Nucleus accumbens (tissue), 56 donors: Measurements from ENCODE around the gene IGF1.
"Not testable (repeated sequence)": the region's sequence is repeated elsewhere in the genome, so short reads cannot be mapped to it uniquely, and the experiment has no call there.

ENCODE experiments used
- DNase-seq, 56 donors: peaks; one replicate each; lab custom pipeline; 2025; lab: John Stamatoyannopoulos, UW

Gene IGF1

DNA sequence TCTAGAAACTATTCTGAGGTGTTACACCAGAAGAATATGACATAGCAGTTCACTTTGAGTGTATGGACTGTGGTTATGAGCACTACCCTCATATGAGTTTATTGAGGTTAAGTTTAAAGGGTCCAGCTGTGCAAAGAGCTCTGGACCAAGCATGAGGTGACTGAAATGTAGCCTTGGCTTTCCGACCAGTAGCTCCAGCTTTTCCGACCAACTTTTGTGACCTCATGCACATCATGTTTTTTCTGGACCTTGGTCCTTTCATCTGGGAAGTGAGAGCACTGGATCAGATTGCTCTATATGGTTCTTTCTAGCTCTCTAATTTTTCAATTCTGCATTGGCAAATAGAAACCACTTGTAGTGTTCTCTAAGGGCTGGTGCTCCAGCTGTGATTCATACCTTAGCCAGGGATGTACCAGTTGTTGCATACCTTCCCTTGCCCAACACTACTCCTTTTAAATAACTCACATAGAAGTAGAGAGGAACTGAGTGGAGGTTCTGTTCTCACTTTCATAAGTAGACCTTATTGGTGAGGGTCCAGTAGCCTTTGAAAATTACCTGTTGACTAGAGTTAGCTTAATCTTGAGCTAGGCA lies 16.6 kb downstream of the IGF1 start:
- no peak for DNase-seq

DNA sequence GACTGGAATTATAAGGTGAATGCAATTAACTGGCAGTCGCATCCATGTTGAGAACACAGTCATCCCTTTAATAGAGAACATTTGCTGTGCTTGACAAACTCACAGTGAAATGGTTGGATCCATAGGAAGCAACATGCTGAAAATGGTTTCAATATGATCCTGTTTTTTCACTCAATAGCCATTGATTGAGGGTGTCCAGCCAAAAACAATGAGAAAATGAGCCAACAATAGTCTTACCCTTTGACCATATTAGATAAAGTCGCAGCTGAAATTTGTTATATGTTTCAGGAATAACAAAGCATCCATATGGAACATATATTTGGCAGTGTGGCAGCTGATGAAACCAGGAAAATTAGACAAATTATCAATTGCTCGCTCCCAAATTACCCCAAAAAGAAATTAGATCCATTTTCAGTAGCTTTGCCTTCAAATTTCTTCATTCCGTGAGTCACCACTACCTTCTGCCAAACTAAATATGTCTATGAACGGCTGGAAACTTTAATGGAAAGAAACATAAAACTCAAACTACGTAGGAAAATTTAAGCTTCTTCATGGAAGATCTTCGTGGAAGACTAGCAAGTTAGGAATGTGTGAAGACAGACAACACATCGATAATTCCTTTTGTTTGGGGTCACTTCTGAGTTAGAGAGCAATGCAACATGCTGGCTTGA lies 17.4 kb downstream of the IGF1 start:
- DNase-seq = no peak

GRCh38 chr12:102462386-102462785 lies 18.0 kb downstream of the IGF1 start:
- no peak for DNase-seq

DNA sequence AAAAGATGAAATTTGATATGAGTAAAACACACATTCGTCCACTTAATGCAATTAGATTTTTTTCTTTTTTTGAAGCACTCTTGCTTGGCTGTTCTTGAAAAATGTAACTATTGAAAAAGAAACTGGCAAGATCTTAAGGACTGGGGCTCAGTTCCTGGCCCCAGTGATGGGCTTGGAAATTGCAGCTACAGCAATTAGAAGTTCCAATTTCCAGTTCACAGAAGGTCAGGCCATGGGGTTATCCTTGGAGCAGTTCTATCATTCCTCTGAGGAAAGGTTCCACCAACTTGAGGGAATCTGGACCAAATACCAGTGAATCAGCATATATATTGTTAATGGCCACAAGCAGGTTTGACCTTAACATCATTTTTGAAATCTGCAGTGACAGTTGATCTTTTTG lies 18.9 kb downstream of the IGF1 start:
- DNase-seq = no peak

DNA sequence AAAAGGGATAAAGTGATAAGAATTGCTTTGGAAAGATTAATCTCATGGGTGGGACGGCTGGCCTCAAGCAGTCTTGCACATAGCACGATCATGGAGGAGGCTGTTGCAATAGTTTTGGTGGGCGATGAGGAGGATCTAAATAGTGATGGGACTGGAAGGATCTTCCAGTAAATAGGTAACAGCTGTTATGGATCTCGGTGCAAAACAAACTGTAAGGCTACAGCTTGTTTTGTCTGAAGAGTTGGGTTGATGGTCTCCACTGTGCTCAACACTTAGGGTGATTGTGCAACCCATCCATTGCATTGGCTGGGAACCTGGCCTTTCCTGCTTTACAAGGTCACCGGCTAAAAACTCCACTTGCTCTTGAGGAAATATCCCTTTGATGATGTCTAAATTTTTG lies 21.0 kb downstream of the IGF1 start:
- no peak for DNase-seq

DNA sequence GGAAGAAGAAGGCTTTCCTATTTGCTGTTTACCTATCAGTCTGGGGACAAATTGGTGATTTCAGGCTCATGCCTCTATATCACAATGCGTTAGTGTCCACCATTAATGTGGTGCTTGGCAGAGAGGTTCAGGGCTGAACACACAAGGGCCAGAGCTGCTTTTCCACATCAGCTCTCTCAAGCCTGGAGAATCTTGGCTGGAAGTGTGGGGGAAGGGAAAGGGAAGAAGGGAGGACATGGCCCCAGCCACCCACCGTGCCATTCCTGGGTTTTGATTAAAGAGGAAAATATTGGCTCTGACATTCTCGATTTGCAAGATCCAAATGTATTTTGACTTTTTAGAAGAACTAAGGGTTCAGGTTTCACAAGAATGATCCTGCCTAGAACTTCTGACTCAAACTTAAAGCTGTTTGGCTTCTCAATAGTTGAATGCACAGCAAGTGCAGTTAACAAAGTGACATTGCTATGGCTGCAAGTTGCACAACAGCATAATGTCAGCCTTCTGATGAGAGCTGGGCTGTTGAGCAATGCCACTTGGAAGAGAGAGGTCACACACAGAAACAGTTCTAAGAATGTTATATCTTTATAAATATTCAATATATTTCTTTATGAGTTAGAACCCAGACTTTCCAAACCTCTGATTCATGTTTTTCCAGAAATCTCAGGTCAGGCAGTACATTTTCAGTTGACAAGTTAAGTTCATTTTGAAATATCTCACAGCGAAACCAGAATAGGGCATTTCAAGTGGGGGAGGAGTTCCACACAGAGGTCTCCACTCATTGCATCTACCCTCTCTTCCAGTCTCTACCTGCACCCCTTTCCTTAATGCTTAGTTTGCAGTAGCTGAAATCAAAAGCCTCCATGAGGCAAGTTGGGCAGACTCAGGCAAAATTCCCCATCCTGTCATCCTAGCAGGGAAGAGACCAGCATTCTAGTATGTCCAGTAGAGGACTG lies 25.3 kb downstream of the IGF1 start:
- no peak for DNase-seq

DNA sequence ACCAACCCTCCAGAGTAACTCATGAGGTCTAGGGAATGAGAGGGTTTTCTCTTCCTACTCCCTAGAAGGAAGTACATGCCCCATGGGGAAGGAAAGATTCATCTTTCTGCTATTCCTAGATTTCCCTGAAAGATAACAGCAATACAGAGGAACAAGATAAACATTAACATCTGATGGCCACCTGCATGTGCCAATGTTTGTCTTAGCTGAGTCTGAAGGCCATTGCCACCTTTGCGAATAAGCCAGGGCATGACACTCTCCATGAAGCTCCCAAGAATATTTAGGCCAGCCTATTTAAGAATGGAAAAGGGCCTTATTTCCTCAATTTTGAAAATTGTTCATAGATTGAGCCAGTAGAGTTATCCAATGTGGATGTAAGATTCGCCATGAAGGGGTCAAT lies 26.0 kb downstream of the IGF1 start:
- DNase-seq = no peak

DNA sequence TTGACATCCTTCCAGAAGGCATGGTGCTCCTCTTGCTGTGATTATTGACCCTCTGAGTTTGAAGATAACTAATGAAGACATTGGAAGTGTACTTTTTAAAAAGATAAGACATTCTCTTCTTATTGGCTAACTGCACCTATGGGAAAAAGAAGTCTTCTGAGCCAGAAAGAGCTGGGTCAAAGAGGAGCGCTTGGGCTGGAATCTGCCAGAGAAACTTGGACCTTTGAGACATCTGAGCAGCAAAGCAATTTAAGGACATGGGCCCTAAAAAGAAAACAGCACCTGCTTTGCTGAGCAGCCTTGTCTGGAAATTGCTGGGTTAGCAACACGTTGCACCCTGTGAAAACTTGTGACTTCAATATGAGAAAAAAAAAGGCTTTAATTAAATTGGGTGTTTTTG lies 27.8 kb downstream of the IGF1 start:
- no peak for DNase-seq

- DNase-seq = not testable (repeated sequence)
These were observed 31.3 kb downstream of the IGF1 start for GRCh38 chr12:102449018-102449417.

DNA sequence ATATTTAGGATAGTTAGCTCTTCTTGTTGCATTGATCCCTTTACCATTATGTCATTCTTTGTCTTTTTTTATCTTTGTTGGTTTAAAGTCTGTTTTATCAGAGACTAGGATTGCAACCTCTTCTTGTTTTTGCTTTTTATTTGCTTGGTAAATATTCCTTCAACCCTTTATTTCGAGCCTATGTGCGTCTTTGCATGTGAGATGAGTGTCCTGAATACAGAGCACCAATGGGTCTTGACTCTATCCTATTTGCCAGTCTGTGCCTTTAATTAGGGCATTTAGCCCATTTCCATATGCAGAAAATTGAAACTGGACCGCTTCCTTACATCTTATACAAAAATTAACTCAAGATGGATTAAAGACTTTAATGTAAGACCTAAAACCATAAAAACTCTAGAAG lies 32.9 kb downstream of the IGF1 start:
- not testable (repeated sequence) for DNase-seq

DNA sequence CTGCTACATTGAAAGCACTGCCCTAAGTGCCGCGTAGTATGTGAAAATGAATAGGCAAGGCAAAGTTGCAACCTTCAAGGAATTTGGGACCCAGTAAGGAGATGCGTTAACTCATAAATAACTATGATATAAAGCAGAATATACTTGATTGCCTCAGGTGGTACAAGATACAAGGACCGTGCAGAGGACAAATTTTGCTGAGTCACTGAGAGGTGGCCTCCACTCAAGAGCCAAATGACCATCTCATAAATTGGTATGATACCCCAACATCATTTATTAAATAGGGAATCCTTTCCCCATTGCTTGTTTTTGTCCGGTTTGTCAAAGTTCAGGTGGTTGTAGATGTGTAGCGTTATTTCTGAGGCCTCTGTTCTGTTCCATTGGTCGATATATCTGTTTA lies 35.7 kb downstream of the IGF1 start:
- no peak for DNase-seq

DNA sequence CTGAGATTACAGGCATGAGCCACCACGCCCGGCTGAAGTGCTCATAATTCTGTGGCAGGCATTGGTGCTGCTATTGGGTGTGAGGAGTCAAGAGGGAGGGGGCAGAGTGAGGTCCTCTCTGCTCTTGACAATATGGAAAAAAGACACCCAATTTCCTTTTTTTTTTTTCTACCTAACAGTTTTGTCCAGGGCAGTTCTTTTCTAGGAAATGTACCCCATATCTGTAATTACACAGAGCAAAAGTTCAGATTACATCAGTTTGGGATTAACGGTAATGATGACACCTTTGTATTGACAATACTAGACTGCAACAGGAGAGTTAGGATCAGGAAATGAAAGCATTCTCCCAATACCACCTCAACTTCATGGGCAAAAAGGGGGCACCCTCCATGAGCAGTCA lies 36.3 kb downstream of the IGF1 start:
- no peak for DNase-seq

- no peak for DNase-seq
These were observed 39.2 kb downstream of the IGF1 start for GRCh38 chr12:102441077-102441596.

- no peak for DNase-seq
These were observed 40.6 kb downstream of the IGF1 start for GRCh38 chr12:102439426-102440405.

GRCh38 chr12:102438827-102439210 lies 41.5 kb downstream of the IGF1 start:
- no peak for DNase-seq

DNA sequence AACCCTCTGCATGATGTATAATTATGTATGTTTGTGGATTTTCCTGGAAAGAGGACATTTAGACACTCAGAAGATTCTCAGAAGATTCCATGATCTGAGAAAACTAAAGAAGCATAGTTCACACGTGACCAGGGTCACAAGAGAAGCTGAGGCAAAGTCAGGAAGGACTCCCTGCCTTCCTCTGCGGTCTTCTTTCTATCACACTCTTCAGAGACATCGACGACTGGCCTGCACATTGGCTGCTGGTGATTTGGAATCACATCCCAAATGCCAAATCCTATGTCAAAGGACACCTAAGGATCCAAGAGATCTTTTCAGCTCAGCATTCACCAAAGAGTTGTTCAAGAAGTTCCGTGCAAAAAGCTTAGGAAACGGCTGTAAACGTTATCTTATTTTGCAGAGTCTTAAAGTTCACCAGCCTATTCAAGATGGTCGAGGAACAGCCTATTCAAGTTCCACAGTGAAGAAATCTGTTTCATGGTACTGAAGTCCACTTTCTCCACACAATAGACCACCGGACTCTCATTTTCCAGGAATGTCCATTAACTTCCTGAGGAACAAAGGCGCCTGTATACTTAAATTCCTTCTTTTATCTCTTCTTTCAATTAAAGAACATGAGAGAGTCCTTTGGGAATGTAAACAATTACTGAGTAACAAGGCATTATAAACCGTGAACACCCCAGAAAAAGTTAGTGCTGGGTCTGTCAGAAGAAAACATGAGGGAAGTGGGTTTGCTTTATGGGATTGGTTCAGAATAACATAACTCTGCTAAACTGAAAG lies 42.1 kb downstream of the IGF1 start:
- DNase-seq = no peak

DNA sequence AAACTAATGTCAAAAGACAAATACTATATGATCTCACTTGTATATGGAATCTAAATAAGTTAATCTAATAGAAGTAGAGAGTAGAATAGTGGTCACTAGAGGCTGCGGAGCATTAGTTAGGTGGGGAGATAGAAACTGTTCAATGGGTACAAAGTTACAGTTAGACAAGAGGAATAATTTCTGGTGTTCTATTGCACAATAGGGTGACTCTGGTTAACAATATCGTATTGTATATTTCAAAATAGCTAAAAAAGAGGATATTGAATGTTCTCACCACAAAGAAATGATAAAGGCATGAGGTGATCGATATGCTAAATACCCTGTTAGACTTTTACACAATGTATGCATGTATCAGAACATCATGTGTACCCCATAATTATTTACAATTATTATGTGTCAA lies 42.9 kb downstream of the IGF1 start:
- no peak for DNase-seq

DNA sequence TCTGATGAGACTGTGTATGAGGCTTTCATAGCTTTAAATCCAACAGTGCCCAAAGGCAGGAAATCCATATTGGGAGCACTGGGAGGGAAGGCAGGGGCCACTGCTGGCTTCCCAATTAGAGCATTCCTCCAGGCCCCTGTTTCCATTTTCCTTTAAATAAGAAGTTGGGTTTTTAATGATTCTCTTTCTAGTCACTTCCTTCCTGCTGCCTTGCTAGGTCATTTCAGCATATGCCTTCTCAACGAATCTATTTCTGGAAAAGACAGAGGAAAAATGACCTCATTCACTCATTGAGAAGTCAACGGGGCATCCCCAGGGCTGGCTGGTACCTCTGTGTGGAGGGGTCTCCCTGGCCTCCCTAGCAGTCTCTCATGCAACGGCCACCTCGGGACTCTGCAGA lies 43.5 kb downstream of the IGF1 start:
- DNase-seq = no peak

DNA sequence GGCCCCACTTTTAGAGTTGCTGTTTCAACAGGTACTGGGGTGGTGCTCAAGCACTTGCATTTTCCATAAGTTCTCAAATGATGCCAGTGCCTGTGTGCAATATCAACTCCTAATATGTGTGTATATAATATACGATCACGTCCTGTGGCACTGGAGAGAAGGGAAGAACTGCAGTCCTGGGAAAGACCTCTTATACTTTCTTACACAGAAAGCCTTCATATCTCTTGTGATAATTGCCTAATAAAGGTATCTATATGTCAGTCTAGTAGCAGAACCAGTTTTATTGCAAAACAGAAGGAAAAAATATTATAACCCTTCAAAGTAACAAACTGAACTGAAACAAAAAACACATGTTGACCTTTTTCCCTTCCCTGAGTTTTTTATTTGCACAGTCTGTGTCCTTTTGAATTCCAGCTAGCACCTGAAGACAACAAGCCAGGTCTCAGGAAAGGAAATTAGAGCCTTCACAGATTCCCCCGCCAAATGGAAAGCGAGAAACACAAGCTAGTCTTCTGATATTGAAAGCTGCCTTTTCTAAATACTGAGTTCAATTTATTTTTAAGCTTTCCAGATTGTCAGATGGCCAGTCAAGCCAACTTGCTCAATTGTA lies 44.4 kb downstream of the IGF1 start:
- no peak for DNase-seq
